ENCODE measurements around the gene UBAP2.

The UBAP2 gene

GRCh38 chr9:33921967-33922895, 126.5 kb downstream of the UBAP2 start:
- TF ChIP-seq CTCF (conservative IDR thresholded peaks at IDR 0.05; ENCODE audit: low read depth): peak; percentile 84
- ChIA-PET POLR2A (ENCODE audit: low non-redundant PET) (no interaction called here), CTCF (no interaction called here)
- peak overlapping the region; percentile 44 for H3K27ac ChIP-seq
- DNase-seq (ENCODE audit: low spot score): peak; percentile 32

GRCh38 chr9:33919276-33919897, 129.3 kb downstream of the UBAP2 start:
- TF ChIP-seq CTCF (conservative IDR thresholded peaks at IDR 0.05; ENCODE audit: low read depth): no peak
- ChIA-PET CTCF (no interaction called here), POLR2A (ENCODE audit: low non-redundant PET) (no interaction called here)
- peak overlapping the region; percentile 39 for H3K27ac ChIP-seq
- DNase-seq (ENCODE audit: low spot score): no peak

GRCh38 chr9:33917036-33917435, 131.7 kb downstream of the UBAP2 start:
- DNase-seq (ENCODE audit: low spot score): no peak
- CTCF ChIA-PET: interaction anchor here (0.6 kb wide), 1 partner anchor 556 kb away, joined by 3 read pairs; no protein-coding TSS in a partner anchor
- no peak overlapping the region for H3K27ac ChIP-seq
- POLR2A ChIA-PET (ENCODE audit: low non-redundant PET): interaction anchor here (0.6 kb wide), 1 partner anchor 15 kb away, joined by 3 read pairs; no protein-coding TSS in a partner anchor
- TF ChIP-seq CTCF (conservative IDR thresholded peaks at IDR 0.05; ENCODE audit: low read depth): no peak

- ChIA-PET CTCF (interaction anchor here (0.6 kb wide), 1 partner anchor 444 kb away, joined by 3 read pairs; no protein-coding TSS in a partner anchor), POLR2A (ENCODE audit: low non-redundant PET) (no interaction called here)
- H3K27ac ChIP-seq: peak overlapping the region; percentile 36
- no peak for DNase-seq (ENCODE audit: low spot score)
- no peak for TF ChIP-seq CTCF (conservative IDR thresholded peaks at IDR 0.05; ENCODE audit: low read depth)
Observed at GRCh38 chr9:33914887-33915628, 133.6 kb downstream of the UBAP2 start.

GRCh38 chr9:33913541-33913940, 135.1 kb downstream of the UBAP2 start:
- TF ChIP-seq CTCF (conservative IDR thresholded peaks at IDR 0.05; ENCODE audit: low read depth): no peak
- ChIA-PET CTCF (no interaction called here), POLR2A (ENCODE audit: low non-redundant PET) (no interaction called here)
- H3K27ac ChIP-seq: no peak overlapping the region
- DNase-seq (ENCODE audit: low spot score): no peak

- ChIA-PET CTCF (no interaction called here), POLR2A (ENCODE audit: low non-redundant PET) (no interaction called here)
- H3K27ac ChIP-seq: no peak overlapping the region
- no peak for TF ChIP-seq CTCF (conservative IDR thresholded peaks at IDR 0.05; ENCODE audit: low read depth)
- DNase-seq (ENCODE audit: low spot score): no peak
Observed at GRCh38 chr9:33908749-33909148, 139.9 kb downstream of the UBAP2 start.

All from RWPE1 (cell line).